IMR-90 (cell line): ENCODE data around the gene CST11. TPM values are rescaled to one million over a fixed set of nuclear protein-coding genes. Genes with fewer than 3 reads are reported as not detected.

ENCODE experiments used
- ATAC-seq: fragments of 200-7000 bp; cut with Tn5 transposase; 2 replicates; pipeline ENCODE4 v1.9.1; 2020; ENCODE audit warnings: low read depth, mild to moderate bottlenecking, moderate library complexity
- BruUV-seq: library from RNA; stranded (reverse); fragments of 400-500 nt; replicated peaks from 2 replicates; lab custom pipeline; 2021; lab: Mats Ljungman, UMichigan
- CTCF ChIA-PET: fragments of 300-600 bp; formaldehyde crosslinking; extraction: SDS; loops from one replicate; lab custom pipeline; 2021; ENCODE audit warnings: antibody characterized with exemption; lab: Yijun Ruan, JAX
- POLR2A ChIA-PET: fragments of 300-600 bp; sonication (Branson Sonifier 250); formaldehyde crosslinking; loops from one replicate; lab custom pipeline; 2022; ENCODE audit warnings: antibody characterized with exemption; ENCODE audit not compliant: unreplicated experiment; lab: Charles Lee
- DNase-seq: peaks from one replicate; pipeline ENCODE4 v3.0.0; 2013
- H2AFZ ChIP-seq: replicated peaks from 2 replicates; pipeline ENCODE3; 2013; ENCODE audit warnings: low read length, mild to moderate bottlenecking; ENCODE audit not compliant: poor library complexity
- H2AK5ac ChIP-seq: 2 replicates; pipeline ENCODE4 v1.6.1; 2013; ENCODE audit warnings: low read depth, low read length, inconsistent platforms
- H2AK9ac ChIP-seq: replicated peaks from 2 replicates; pipeline ENCODE3; 2013; ENCODE audit warnings: mild to moderate bottlenecking, low read depth, low read length, moderate library complexity; ENCODE audit not compliant: poor library complexity
- H2BK120ac ChIP-seq: 2 replicates; pipeline ENCODE4 v1.6.1; 2013; ENCODE audit warnings: low read depth, low read length, inconsistent platforms
- H2BK15ac ChIP-seq: 3 replicates; pipeline ENCODE4 v1.6.1; 2013; ENCODE audit warnings: low read depth, low read length, inconsistent platforms
- H2BK20ac ChIP-seq: 2 replicates; pipeline ENCODE4 v1.6.1; 2013; ENCODE audit warnings: low read depth, mild to moderate bottlenecking, inconsistent platforms, low read length, moderate library complexity
- H2BK5ac ChIP-seq: 2 replicates; pipeline ENCODE4 v1.6.1; 2013; ENCODE audit warnings: mild to moderate bottlenecking, low read depth, low read length, inconsistent platforms; ENCODE audit not compliant: poor library complexity, severe bottlenecking
- H3K14ac ChIP-seq: replicated peaks from 2 replicates; pipeline ENCODE4 v1.6.1; 2013; ENCODE audit warnings: low read depth, low read length, inconsistent platforms
- H3K18ac ChIP-seq: 2 replicates; pipeline ENCODE4 v1.6.1; 2013; ENCODE audit warnings: low read depth, low read length, control low read depth
- H3K23ac ChIP-seq: 2 replicates; pipeline ENCODE4 v1.6.1; 2013; ENCODE audit warnings: low read depth, low read length, inconsistent platforms
- H3K27ac ChIP-seq: 2 replicates; pipeline ENCODE4 v1.5.1; 2013; ENCODE audit warnings: mild to moderate bottlenecking, control low read depth, low read length; ENCODE audit not compliant: insufficient read depth
- H3K27me3 ChIP-seq: 2 replicates; pipeline ENCODE4 v1.6.1; 2013; ENCODE audit warnings: low read length; ENCODE audit not compliant: control insufficient read depth, insufficient read depth
- H3K36me3 ChIP-seq: 2 replicates; pipeline ENCODE4 v1.6.1; 2013; ENCODE audit warnings: low read length, mixed read lengths; ENCODE audit not compliant: control insufficient read depth, insufficient read depth
- H3K4ac ChIP-seq: 2 replicates; pipeline ENCODE4 v1.6.1; 2013; ENCODE audit warnings: low read depth, low read length, inconsistent platforms
- H3K4me1 ChIP-seq: 2 replicates; pipeline ENCODE4 v1.6.1; 2013; ENCODE audit warnings: low read length, mixed read lengths; ENCODE audit not compliant: control insufficient read depth, insufficient read depth
- H3K4me2 ChIP-seq: 2 replicates; pipeline ENCODE4 v1.6.1; 2013; ENCODE audit warnings: low read depth, mild to moderate bottlenecking, control low read depth, low read length, moderate library complexity
- H3K4me3 ChIP-seq: 2 replicates; pipeline ENCODE4 v1.5.1; 2013; ENCODE audit warnings: low read depth, mild to moderate bottlenecking, control low read depth, low read length, moderate library complexity; ENCODE audit not compliant: insufficient read depth
- H3K56ac ChIP-seq: 2 replicates; pipeline ENCODE4 v1.6.1; 2013; ENCODE audit warnings: low read length, inconsistent platforms; ENCODE audit not compliant: insufficient read depth; ENCODE audit errors: extremely low read depth
- H3K79me1 ChIP-seq, 2 experiments: 2 replicates each; pipeline ENCODE4 v1.6.1; 2013; ENCODE audit warnings: low read length in 2 of 2, inconsistent platforms in 1 of 2, low read depth in 1 of 2
- H3K9ac ChIP-seq: 2 replicates; pipeline ENCODE4 v1.6.1; 2013; ENCODE audit warnings: low read depth, low read length, control low read depth
- H3K9me1 ChIP-seq: 2 replicates; pipeline ENCODE4 v1.6.1; 2013; ENCODE audit warnings: low read length, inconsistent platforms; ENCODE audit not compliant: insufficient read depth
- H3K9me3 ChIP-seq: 2 replicates; pipeline ENCODE4 v1.6.1; 2013; ENCODE audit warnings: low read length; ENCODE audit not compliant: control insufficient read depth, insufficient read depth
- H4K20me1 ChIP-seq: 2 replicates; pipeline ENCODE4 v1.6.1; 2013; ENCODE audit warnings: low read length, inconsistent platforms; ENCODE audit not compliant: insufficient read depth
- H4K5ac ChIP-seq: 2 replicates; pipeline ENCODE4 v1.6.1; 2013; ENCODE audit warnings: mild to moderate bottlenecking, low read depth, low read length, control low read depth
- H4K8ac ChIP-seq, 2 experiments: 2 replicates each; pipeline ENCODE4 v1.6.1; 2013; ENCODE audit warnings: low read depth in 2 of 2, low read length in 2 of 2, control low read depth in 1 of 2, inconsistent platforms in 1 of 2
- H4K91ac ChIP-seq: 2 replicates; pipeline ENCODE4 v1.6.1; 2013; ENCODE audit warnings: low read depth, low read length, inconsistent platforms; ENCODE audit not compliant: insufficient read depth
- BHLHE40 ChIP-seq: fragments of 150-350 bp; IDR thresholded peaks from 2 replicates; pipeline ENCODE4 v1.6.1; 2016; ENCODE audit warnings: mild to moderate bottlenecking, low read depth, low read length
- CEBPB ChIP-seq: IDR thresholded peaks from 2 replicates; pipeline ENCODE4 v1.6.1; 2012; ENCODE audit warnings: low read depth, low read length, improper control_type of control experiment
- ELK1 ChIP-seq: fragments of 150-350 bp; IDR thresholded peaks from 2 replicates; pipeline ENCODE4 v1.6.1; 2016; ENCODE audit warnings: low read depth, mild to moderate bottlenecking, low read length, moderate library complexity, borderline replicate concordance
- MAFK ChIP-seq: IDR thresholded peaks from 2 replicates; pipeline ENCODE4 v1.6.1; 2012; ENCODE audit warnings: low read depth, low read length, improper control_type of control experiment
- RFX5 ChIP-seq: IDR thresholded peaks from 2 replicates; pipeline ENCODE4 v1.8.0; 2012; ENCODE audit warnings: low read depth, mild to moderate bottlenecking, low read length, moderate library complexity
- WGBS, 2 experiments: methylation state at CpG; one replicate each; pipeline versions ENCODE4 v1.1.5 to v1.1.7; 2013; ENCODE audit warnings: missing lambda C conversion rate in 2 of 2; ENCODE audit not compliant: insufficient read length in 1 of 2; ENCODE audit errors: extremely low coverage in 2 of 2; 5-methylcytosine and 5-hydroxymethylcytosine counted together
- dilution Hi-C: fragments of 300-500 bp; cut with HindIII; formaldehyde crosslinking; loops from one replicate; pipeline ENCODE4 v1.14.3; 2018; ENCODE audit warnings: low sequenced_read_pairs; ENCODE audit not compliant: unreplicated experiment
- in situ Hi-C: fragments of 300-500 bp; cut with MboI; formaldehyde crosslinking; loops from 3 replicates; pipeline ENCODE4 v1.14.3; 2019; ENCODE audit warnings: low sequenced_read_pairs, inconsistent platforms, mixed read lengths
- intact Hi-C: fragments of 100-400 bp; cut with micrococcal nuclease; formaldehyde crosslinking; loops from 2 replicates; pipeline ENCODE4 v1.10.0; 2022
- polyA plus RNA-seq, 3 experiments: library from polyadenylated mRNA; depleted of rRNA; stranded (reverse); fragments of >200 nt; gene quantifications; 2 replicates each; pipeline ENCODE4 v1.2.3, GENCODE V29; 2012; ENCODE audit warnings: low replicate concordance in 1 of 3
- total RNA-seq: library from RNA; depleted of rRNA; stranded (reverse); fragments of >200 nt; gene quantifications from 2 replicates; pipeline ENCODE4 v1.2.3, GENCODE V29; 2012

The CST11 gene
- total and polyA plus RNA-seq, 2 of the 4 experiments (the other 2 are of a cell fraction), result not detected

DNA sequence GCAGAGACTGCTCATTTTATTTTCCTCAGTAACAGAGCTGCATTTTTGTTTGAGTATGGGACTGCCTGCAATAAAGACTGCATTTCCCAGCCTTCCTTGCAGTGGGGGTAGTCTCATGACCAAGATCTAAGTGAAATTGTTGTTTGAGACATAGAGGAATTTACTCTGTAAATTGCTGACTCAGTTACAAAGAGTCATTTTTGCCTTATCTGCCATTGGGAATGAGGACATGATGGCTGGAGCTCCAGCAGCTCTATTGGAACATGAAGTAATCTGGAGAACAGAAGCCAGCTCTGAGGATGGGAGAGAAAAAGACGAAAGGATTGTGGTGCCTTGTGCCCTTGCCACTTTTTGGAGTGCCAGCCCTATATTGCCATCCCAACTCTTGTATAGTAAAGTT lies 2.1 kb upstream of the CST11 start:
- Histone ChIP-seq H3K18ac (no peak overlapping the region), H2BK20ac (no peak overlapping the region), H2BK120ac (no peak overlapping the region), H2AK5ac (no peak overlapping the region), H2BK15ac (no peak overlapping the region), H4K8ac (no peak overlapping the region), H3K4me1 (no peaks in the 10 kb centered on the region), H3K4me3 (no peak overlapping the region), H4K20me1 (no peaks in the 10 kb centered on the region), H3K9me1 (no peaks in the 10 kb centered on the region; the same call in 1 of the 2 replicates), H3K4me2 (no peak overlapping the region), H4K91ac (no peak overlapping the region), H2BK5ac (no peak overlapping the region), H3K23ac (no peak overlapping the region), H3K9ac (no peak overlapping the region), H3K9me3 (no peaks in the 10 kb centered on the region), H4K5ac (no peak overlapping the region), H3K79me1 (no peaks in the 10 kb centered on the region), H3K56ac (no peak overlapping the region), H2AK9ac (no peak overlapping the region), H3K4ac (no peak overlapping the region), H3K36me3 (no peaks in the 10 kb centered on the region), H2AFZ (no peak overlapping the region), H3K27ac (no peak overlapping the region), H3K14ac (no peak overlapping the region), H3K27me3 (peaks cover 8% of the 10 kb centered on the region)
- ATAC-seq (no peak), DNase-seq (no peak)
- TF ChIP-seq MAFK, result peak; percentile 83
- no peak for TF ChIP-seq CEBPB
- no peak for TF ChIP-seq RFX5
- no peak for TF ChIP-seq BHLHE40
- TF ChIP-seq ELK1, result no peak
- WGBS, 2 experiments, result no CpG with 5 or more reads among the region's 1 CpG
- no TSS peak for BruUV-seq
- intact Hi-C loops, result no loop called here
- in situ Hi-C loops, result no loop called here
- dilution Hi-C loops, result no loop called here
- CTCF ChIA-PET, result no interaction called here
- POLR2A ChIA-PET, result no interaction called here
